SHP77 treated with DMSO at 0.1 percent for 48 hours (cell line): ENCODE data around the gene SPOPL.
"Not testable (repeated sequence)": the region's sequence is repeated elsewhere in the genome, so short reads cannot be mapped to it uniquely, and the experiment has no call there.

Experiments
- DNase-seq: peaks from one replicate; lab custom pipeline; 2025; lab: John Stamatoyannopoulos, UW

The SPOPL gene

GRCh38 chr2:138494265-138494966 lies 7.2 kb upstream of the SPOPL start:
- DNase-seq = no peak

- no peak for DNase-seq
These were observed 6.2 kb upstream of the SPOPL start for GRCh38 chr2:138495384-138495783.

GRCh38 chr2:138496096-138496651 lies 5.4 kb upstream of the SPOPL start:
- DNase-seq = no peak

- no peak for DNase-seq
These were observed 4.3 kb upstream of the SPOPL start for GRCh38 chr2:138497294-138497693.

- no peak for DNase-seq
These were observed 1.9 kb upstream of the SPOPL start for GRCh38 chr2:138499684-138500083.

GRCh38 chr2:138500592-138501424 lies 762 bp upstream of the SPOPL start:
- no peak for DNase-seq

- no peak for DNase-seq
These were observed 901 bp downstream of the SPOPL start for GRCh38 chr2:138502255-138503086.

- DNase-seq = no peak
These were observed 1.5 kb downstream of the SPOPL start for GRCh38 chr2:138503087-138503442.

GRCh38 chr2:138503652-138504051 lies 2.1 kb downstream of the SPOPL start:
- no peak for DNase-seq

GRCh38 chr2:138504092-138504491 lies 2.5 kb downstream of the SPOPL start:
- no peak for DNase-seq

GRCh38 chr2:138504546-138505235 lies 3.1 kb downstream of the SPOPL start:
- DNase-seq = no peak

GRCh38 chr2:138507267-138507666 lies 5.7 kb downstream of the SPOPL start:
- DNase-seq = peak; percentile 23

- DNase-seq = no peak
These were observed 8.7 kb downstream of the SPOPL start for GRCh38 chr2:138510319-138510718.

GRCh38 chr2:138512672-138513071 lies 11.1 kb downstream of the SPOPL start:
- no peak for DNase-seq

GRCh38 chr2:138514173-138514572 lies 12.6 kb downstream of the SPOPL start:
- DNase-seq = no peak

GRCh38 chr2:138515092-138515491 lies 13.5 kb downstream of the SPOPL start:
- no peak for DNase-seq

- no peak for DNase-seq
These were observed 14.6 kb downstream of the SPOPL start for GRCh38 chr2:138516030-138516704.

GRCh38 chr2:138518860-138519259 lies 17.3 kb downstream of the SPOPL start:
- no peak for DNase-seq

GRCh38 chr2:138521821-138522220 lies 20.3 kb downstream of the SPOPL start:
- no peak for DNase-seq

- DNase-seq = no peak
These were observed 21.0 kb downstream of the SPOPL start for GRCh38 chr2:138522556-138522955.

GRCh38 chr2:138523018-138523672 lies 21.6 kb downstream of the SPOPL start:
- not testable (repeated sequence) for DNase-seq
